Neural cell (in vitro differentiated cells): ENCODE data around the gene PCSK4.

Experiments
- CTCF ChIP-seq: fragments of 450-650 bp; IDR thresholded peaks from 2 replicates; pipeline ENCODE4 v1.5.1; 2014; ENCODE audit warnings: antibody characterized with exemption, mild to moderate bottlenecking, moderate library complexity; ENCODE audit not compliant: poor library complexity, severe bottlenecking
- EP300 ChIP-seq: fragments of 450-650 bp; conservative IDR thresholded peaks from 2 replicates; pipeline ENCODE4 v1.6.1; 2014; ENCODE audit warnings: antibody characterized with exemption, mild to moderate bottlenecking, moderate library complexity; ENCODE audit not compliant: poor library complexity, severe bottlenecking
- EZH2 ChIP-seq: fragments of 200-600, 300-800 bp; shearing (Covaris generic), sonication (generic); IDR thresholded peaks from 2 replicates; pipeline ENCODE4 v1.6.1; 2014; ENCODE audit warnings: antibody characterized with exemption, low read length, borderline replicate concordance, mild to moderate bottlenecking; ENCODE audit not compliant: insufficient read depth, poor library complexity, severe bottlenecking
- POLR2AphosphoS5 ChIP-seq: IDR thresholded peaks from 2 replicates; pipeline ENCODE4 v1.6.1; 2012
- RAD21 ChIP-seq: fragments of 450-650 bp; conservative IDR thresholded peaks from 2 replicates; pipeline ENCODE4 v1.6.1; 2014; ENCODE audit warnings: antibody characterized with exemption, mild to moderate bottlenecking, moderate library complexity
- REST ChIP-seq: IDR thresholded peaks from 2 replicates; pipeline ENCODE4 v1.6.1; 2012; ENCODE audit warnings: borderline replicate concordance
- SMC3 ChIP-seq: fragments of 450-650 bp; conservative IDR thresholded peaks from 2 replicates; pipeline ENCODE4 v1.6.1; 2014; ENCODE audit warnings: antibody characterized with exemption, mild to moderate bottlenecking, moderate library complexity; ENCODE audit not compliant: poor library complexity

GRCh38 chr19:1482361-1483130, 7.6 kb downstream of the PCSK4 start:
- TF ChIP-seq CTCF (no peak), EZH2 (no peak), SMC3 (no peak), RAD21 (no peak), POLR2AphosphoS5 (no peak), REST (no peak), EP300 (no peak)
